Neural cell (in vitro differentiated cells): ENCODE data around the gene TENM3.
A peak's percentile ranks its signal among the peaks of the same experiment; 100 is the strongest.

Experiments
- EP300 ChIP-seq: fragments of 450-650 bp; conservative IDR thresholded peaks from 2 replicates; pipeline ENCODE4 v1.6.1; 2014; ENCODE audit warnings: antibody characterized with exemption, mild to moderate bottlenecking, moderate library complexity; ENCODE audit not compliant: poor library complexity, severe bottlenecking
- EZH2 ChIP-seq: fragments of 200-600, 300-800 bp; shearing (Covaris generic), sonication (generic); IDR thresholded peaks from 2 replicates; pipeline ENCODE4 v1.6.1; 2014; ENCODE audit warnings: antibody characterized with exemption, low read length, borderline replicate concordance, mild to moderate bottlenecking; ENCODE audit not compliant: insufficient read depth, poor library complexity, severe bottlenecking
- MXI1 ChIP-seq: fragments of 450-650 bp; conservative IDR thresholded peaks from 2 replicates; pipeline ENCODE4 v1.6.1; 2014; ENCODE audit warnings: antibody characterized with exemption, mild to moderate bottlenecking; ENCODE audit not compliant: poor library complexity, severe bottlenecking
- POLR2AphosphoS5 ChIP-seq: IDR thresholded peaks from 2 replicates; pipeline ENCODE4 v1.6.1; 2012
- RAD21 ChIP-seq: fragments of 450-650 bp; conservative IDR thresholded peaks from 2 replicates; pipeline ENCODE4 v1.6.1; 2014; ENCODE audit warnings: antibody characterized with exemption, mild to moderate bottlenecking, moderate library complexity
- TF ChIP-seq, protein P1 (sequence below): fragments of 450-650 bp; IDR thresholded peaks from 2 replicates; pipeline ENCODE4 v1.5.1; 2014; ENCODE audit warnings: antibody characterized with exemption, mild to moderate bottlenecking, moderate library complexity; ENCODE audit not compliant: poor library complexity, severe bottlenecking

DNA sequence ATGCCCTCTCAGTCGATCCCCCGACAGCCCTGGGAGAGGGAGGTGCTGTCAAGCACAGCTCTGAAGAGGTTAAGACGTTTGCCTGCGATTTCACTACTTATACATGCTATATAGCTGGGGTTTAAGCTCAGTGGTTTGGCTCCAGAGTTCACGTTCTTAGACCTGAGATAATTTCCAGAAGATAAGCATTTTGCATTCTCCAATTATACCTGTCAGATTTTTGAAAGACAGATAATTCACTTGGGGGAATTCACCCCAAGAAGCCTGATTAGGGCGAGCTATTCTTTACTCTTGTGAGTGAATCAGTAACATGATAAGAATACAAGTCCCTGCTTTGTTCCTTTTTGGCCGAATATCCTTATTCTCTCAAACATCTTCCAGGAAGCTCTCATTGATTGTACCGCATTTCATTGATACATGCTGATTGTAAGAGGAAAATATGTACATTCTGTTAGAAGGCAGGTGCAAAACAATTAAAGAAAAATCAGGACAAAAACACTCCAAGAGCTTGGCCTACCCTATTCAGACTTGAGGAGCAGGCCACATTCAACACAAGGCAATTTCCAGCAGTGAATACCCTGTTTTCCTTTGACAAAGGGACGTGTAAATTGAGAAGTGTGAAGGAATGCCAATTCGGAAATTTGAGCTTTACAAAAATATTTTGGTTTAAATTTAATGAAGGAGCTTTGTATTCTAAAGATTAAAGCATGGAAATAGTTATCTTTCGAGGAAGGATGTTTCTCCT, 30.2 kb downstream of the TENM3 start:
- TF ChIP-seq, protein P1, sequence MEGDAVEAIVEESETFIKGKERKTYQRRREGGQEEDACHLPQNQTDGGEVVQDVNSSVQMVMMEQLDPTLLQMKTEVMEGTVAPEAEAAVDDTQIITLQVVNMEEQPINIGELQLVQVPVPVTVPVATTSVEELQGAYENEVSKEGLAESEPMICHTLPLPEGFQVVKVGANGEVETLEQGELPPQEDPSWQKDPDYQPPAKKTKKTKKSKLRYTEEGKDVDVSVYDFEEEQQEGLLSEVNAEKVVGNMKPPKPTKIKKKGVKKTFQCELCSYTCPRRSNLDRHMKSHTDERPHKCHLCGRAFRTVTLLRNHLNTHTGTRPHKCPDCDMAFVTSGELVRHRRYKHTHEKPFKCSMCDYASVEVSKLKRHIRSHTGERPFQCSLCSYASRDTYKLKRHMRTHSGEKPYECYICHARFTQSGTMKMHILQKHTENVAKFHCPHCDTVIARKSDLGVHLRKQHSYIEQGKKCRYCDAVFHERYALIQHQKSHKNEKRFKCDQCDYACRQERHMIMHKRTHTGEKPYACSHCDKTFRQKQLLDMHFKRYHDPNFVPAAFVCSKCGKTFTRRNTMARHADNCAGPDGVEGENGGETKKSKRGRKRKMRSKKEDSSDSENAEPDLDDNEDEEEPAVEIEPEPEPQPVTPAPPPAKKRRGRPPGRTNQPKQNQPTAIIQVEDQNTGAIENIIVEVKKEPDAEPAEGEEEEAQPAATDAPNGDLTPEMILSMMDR = no peak
- TF ChIP-seq MXI1 (no peak), EZH2 (no peak), POLR2AphosphoS5 (peak; percentile 16), RAD21 (no peak), EP300 (peak; percentile 59)
